Fibroblast of the conjunctiva (primary cell): ENCODE data around the gene TEFM.
"Not testable (repeated sequence)": the region's sequence is repeated elsewhere in the genome, so short reads cannot be mapped to it uniquely, and the experiment has no call there.

Source experiments
- DNase-seq: peaks from one replicate; pipeline ENCODE4 v3.0.0-alpha.2; 2010; ENCODE audit warnings: low read depth

TEFM gene

GRCh38 chr17:30921544-30922196 lies 15.6 kb upstream of the TEFM start, which contains the start of gene ADAP2:
ADAP2 (plus strand) TSS chr17:30921945; CDS start chr17:30922015, 70 bp downstream.
- DNase-seq = no peak

GRCh38 chr17:30920683-30921543 lies 14.9 kb upstream of the TEFM start:
- DNase-seq = no peak

- DNase-seq = no peak
Measured at GRCh38 chr17:30920282-30920681, 14.2 kb upstream of the TEFM start.

- no peak for DNase-seq
Measured at GRCh38 chr17:30917050-30917449, 11.0 kb upstream of the TEFM start.

- no peak for DNase-seq
Measured at GRCh38 chr17:30915833-30916611, 10.0 kb upstream of the TEFM start.

- DNase-seq = no peak
Measured at GRCh38 chr17:30913955-30914354, 7.9 kb upstream of the TEFM start.

- not testable (repeated sequence) for DNase-seq
Measured at GRCh38 chr17:30910151-30910550, 4.1 kb upstream of the TEFM start.

GRCh38 chr17:30908717-30909420 lies 2.8 kb upstream of the TEFM start:
- no peak for DNase-seq

GRCh38 chr17:30905742-30906100 lies 317 bp downstream of the TEFM start:
- DNase-seq = no peak

GRCh38 chr17:30897311-30897710 lies 8.7 kb downstream of the TEFM start:
- DNase-seq = no peak

- no peak for DNase-seq
Measured at GRCh38 chr17:30894236-30894635, 11.8 kb downstream of the TEFM start.

GRCh38 chr17:30886187-30886586 lies 19.9 kb downstream of the TEFM start:
- no peak for DNase-seq

- no peak for DNase-seq
Measured at GRCh38 chr17:30869005-30869404, 37.0 kb downstream of the TEFM start.

GRCh38 chr17:30864636-30865035 lies 41.4 kb downstream of the TEFM start:
- no peak for DNase-seq

GRCh38 chr17:30858556-30859250 lies 47.3 kb downstream of the TEFM start:
- DNase-seq = peak; percentile 1

- DNase-seq = no peak
Measured at GRCh38 chr17:30854146-30854545, 51.9 kb downstream of the TEFM start.
